ENCODE measurements around the gene SLC45A2. TPM values are rescaled to one million over a fixed set of nuclear protein-coding genes. Genes with fewer than 3 reads are reported as not detected.
A peak's percentile ranks its signal among the peaks of the same experiment; 100 is the strongest.

SLC45A2 gene
- total and polyA plus RNA-seq, 3 donors from 2014 or later = 0.93 to 2.0 (median 1.6) TPM

DNA sequence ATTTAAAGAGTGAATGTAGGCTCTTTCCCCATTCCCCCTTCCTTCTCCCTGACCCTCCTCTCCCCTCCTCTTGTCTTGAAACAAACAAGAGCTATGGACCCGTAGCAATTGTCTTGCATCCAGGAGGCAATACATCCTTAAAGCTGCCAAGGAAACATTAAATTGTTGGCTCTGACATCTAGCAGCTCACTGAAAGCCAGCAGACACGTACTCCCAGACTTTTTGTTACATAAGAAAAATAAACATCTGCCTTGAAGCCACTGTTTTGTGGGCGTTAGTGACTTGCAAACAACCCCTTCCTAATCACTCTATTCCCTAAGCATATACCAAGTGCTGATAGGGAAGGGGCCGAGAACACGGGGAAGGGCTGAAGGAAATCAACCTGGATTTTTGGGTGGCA, 8.6 kb downstream of the SLC45A2 start:
- DNase-seq = no peak
- peak overlapping the region in 1 of 2 donors; percentile 3 for H3K27ac ChIP-seq
- H3K27me3 ChIP-seq = no peaks in the 10 kb centered on the region
- WGBS, 2 donors = 30 to 36% methylated on average over 5 of the region's 5 CpGs
- H3K36me3 ChIP-seq (ENCODE audit: low read depth, missing control alignments) = no peaks in the 10 kb centered on the region
- H3K4me3 ChIP-seq = no peak overlapping the region
- no peak for TF ChIP-seq CTCF (IDR thresholded peaks at IDR 0.05)
- TF ChIP-seq POLR2A (IDR thresholded peaks at IDR 0.05) = no peak
- intact Hi-C loops (cut with DNase I; ENCODE audit: low total_unique reads) = no loop called here
- H3K9me3 ChIP-seq = no peaks in the 10 kb centered on the region
- H3K4me1 ChIP-seq = no peaks in the 10 kb centered on the region

DNA sequence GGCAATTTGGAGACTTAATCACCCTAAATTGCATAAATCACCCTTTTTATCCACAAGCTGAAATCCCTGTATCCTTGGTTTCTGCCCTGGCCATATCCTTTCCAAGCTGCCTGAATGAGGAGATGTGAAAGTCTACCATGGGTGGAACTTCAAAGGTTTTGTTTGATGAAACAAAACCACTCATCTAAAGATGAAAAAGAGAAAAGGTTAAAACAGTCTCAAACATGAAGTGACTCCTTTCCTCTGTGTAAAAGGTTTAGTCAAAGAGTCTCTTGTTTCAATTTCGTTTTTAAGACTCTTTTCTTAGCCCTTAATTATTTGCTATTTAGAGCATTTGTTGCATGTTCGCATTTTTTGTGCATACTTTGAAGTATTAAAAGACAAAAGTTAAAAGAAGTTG, 11.2 kb downstream of the SLC45A2 start:
- no peaks in the 10 kb centered on the region for H3K9me3 ChIP-seq
- intact Hi-C loops (cut with DNase I; ENCODE audit: low total_unique reads) = no loop called here
- no peaks in the 10 kb centered on the region for H3K27me3 ChIP-seq
- H3K4me3 ChIP-seq = no peak overlapping the region
- peaks cover 4% of the 10 kb centered on the region for H3K4me1 ChIP-seq
- H3K27ac ChIP-seq = no peak overlapping the region
- WGBS, 2 donors = 81 to 85% methylated on average over 2 of the region's 2 CpGs
- no peak for DNase-seq
- no peaks in the 10 kb centered on the region for H3K36me3 ChIP-seq (ENCODE audit: low read depth, missing control alignments)
- TF ChIP-seq POLR2A (IDR thresholded peaks at IDR 0.05) = no peak
- no peak for TF ChIP-seq CTCF (IDR thresholded peaks at IDR 0.05)

- Histone ChIP-seq H3K9me3 (no peaks in the 10 kb centered on the region), H3K36me3 (ENCODE audit: low read depth, missing control alignments) (no peaks in the 10 kb centered on the region), H3K4me1 (peaks cover 4% of the 10 kb centered on the region), H3K4me3 (no peak overlapping the region), H3K27ac (no peak overlapping the region), H3K27me3 (no peaks in the 10 kb centered on the region)
- 66 to 71% methylated on average over 10 of the region's 10 CpGs for WGBS, 2 donors
- intact Hi-C loops (cut with DNase I; ENCODE audit: low total_unique reads) = no loop called here
- peak; percentile 34 for DNase-seq
- TF ChIP-seq POLR2A (IDR thresholded peaks at IDR 0.05) (no peak), CTCF (IDR thresholded peaks at IDR 0.05) (peak; percentile 49 to 66 (median 61))
Measured at GRCh38 chr5:33969572-33970452, 14.7 kb downstream of the SLC45A2 start.

GRCh38 chr5:33968211-33969005, 16.1 kb downstream of the SLC45A2 start:
- intact Hi-C loops (cut with DNase I; ENCODE audit: low total_unique reads) = no loop called here
- Histone ChIP-seq H3K27me3 (no peaks in the 10 kb centered on the region), H3K27ac (no peak overlapping the region), H3K4me3 (no peak overlapping the region), H3K4me1 (peaks cover 4% of the 10 kb centered on the region), H3K9me3 (no peaks in the 10 kb centered on the region), H3K36me3 (ENCODE audit: low read depth, missing control alignments) (no peaks in the 10 kb centered on the region)
- no peak for DNase-seq
- TF ChIP-seq CTCF (IDR thresholded peaks at IDR 0.05) (no peak), POLR2A (IDR thresholded peaks at IDR 0.05) (no peak)
- 67 to 73% methylated on average over 3 of the region's 3 CpGs for WGBS, 2 donors

Data from testis (tissue), 3 donors.